Measurements from ENCODE around the gene BHLHA9. TPM values are rescaled to one million over a fixed set of nuclear protein-coding genes. Genes with fewer than 3 reads are reported as not detected.

The BHLHA9 gene
- total RNA-seq, 2 donors from 2014 or later = not detected

DNA sequence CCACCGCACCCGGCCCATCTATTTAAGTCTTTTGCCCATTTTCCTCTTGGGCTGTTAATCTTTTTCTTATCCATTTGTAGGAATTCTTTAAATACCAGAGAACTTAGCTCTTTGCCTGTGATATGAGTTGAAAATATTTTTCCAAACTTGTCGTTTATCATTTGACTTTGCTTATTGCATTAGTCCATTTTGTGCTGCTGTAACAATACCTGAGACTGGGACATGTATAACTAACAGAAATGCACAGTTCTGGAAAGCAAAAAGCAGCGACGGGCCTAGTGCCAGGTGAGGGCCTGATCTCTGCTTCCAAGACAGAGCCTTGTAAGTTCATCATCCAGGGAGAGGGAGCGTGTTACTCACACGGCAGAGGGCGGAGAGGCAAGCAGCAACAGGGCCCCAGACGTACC lies 25.6 kb upstream of the BHLHA9 start:
- ATAC-seq = peak in 1 of 2 donors; percentile 75
- no peak for DNase-seq
- intact Hi-C loops (cut with DNase I) = no loop called here

DNA sequence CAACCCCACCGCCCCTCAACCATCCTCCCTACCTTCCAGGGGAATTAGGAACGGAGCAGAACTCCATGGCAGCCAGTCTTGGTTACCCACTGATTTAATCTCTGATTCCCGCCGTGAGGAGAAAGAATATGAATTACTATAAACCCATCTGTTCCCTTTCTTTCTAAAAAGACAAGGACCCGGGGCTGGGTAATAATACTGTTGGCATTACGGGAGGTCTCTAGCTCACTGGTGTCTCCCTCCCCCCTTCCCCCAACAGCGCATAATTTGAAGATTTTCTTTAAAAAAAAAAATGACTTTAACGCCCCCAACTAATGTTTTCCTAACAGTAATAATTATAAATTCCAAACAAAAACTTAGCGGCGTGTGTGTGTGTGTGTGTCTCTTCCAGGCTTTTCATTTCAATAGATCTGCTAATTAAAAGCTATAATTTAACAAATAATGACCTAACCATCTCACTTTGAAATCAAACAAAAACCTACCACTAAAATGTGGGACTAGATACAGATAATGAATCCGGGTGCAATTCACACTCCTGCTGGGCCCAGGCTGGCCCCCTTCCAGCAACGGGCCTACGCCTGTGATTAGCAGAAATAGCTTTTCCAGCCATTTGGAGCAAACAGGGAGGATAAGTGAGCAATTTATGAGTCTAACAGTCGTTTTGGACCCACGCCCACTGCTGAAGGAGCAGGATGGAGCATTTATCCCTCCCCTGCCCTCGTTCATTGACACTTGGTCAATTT lies 18.2 kb upstream of the BHLHA9 start:
- peak; percentile 69 for DNase-seq
- ATAC-seq = peak in 1 of 2 donors; percentile 70
- intact Hi-C loops (cut with DNase I) = no loop called here

DNA sequence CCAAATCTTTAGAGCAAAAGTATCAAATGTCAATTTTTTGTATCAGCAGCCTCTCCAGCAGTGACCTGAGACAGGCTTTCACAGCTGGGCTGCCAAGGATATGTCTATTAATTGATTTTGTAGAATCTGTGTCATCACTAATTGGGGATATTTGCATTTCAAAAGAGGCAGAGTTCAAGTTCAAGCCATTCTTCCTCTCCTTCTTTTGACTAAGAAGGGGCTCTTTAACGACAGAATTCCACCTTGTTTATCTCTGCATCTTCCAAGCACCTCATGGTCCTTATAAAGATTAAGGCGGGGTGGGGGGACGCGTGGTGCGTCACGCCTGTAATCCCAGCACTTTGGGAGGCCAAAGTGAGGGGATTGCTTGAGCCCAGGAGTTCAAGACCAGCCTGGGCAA lies 15.2 kb upstream of the BHLHA9 start:
- DNase-seq (no peak), ATAC-seq (no peak)
- intact Hi-C loops (cut with DNase I) = loop anchor here in 1 of 2 donors (5.0 kb wide), 1 partner anchor 77 kb away; no protein-coding TSS in a partner anchor

DNA sequence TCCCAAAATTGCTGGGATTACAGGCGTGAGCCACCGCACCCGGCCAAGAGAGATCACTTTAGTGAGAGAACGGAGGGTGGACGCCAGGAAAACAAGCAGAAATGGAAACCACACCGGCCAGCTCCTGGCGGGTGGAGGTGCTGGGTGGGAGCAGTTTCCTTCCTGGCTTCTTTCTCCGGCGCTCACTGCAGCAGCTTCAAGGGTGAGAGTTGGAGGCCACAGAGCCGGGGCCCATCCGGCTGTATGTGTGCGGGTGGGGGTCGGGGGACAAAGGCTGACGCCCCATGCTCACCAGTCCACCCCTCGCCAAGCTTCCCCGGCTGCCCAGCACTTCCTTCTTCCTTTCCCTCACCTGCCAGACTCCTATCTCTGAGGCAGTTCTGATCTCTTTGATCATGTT lies 13.5 kb upstream of the BHLHA9 start:
- ATAC-seq (no peak), DNase-seq (no peak)
- intact Hi-C loops (cut with DNase I) = loop anchor here in 1 of 2 donors (5.0 kb wide), 1 partner anchor 76 kb away; no protein-coding TSS in a partner anchor

DNA sequence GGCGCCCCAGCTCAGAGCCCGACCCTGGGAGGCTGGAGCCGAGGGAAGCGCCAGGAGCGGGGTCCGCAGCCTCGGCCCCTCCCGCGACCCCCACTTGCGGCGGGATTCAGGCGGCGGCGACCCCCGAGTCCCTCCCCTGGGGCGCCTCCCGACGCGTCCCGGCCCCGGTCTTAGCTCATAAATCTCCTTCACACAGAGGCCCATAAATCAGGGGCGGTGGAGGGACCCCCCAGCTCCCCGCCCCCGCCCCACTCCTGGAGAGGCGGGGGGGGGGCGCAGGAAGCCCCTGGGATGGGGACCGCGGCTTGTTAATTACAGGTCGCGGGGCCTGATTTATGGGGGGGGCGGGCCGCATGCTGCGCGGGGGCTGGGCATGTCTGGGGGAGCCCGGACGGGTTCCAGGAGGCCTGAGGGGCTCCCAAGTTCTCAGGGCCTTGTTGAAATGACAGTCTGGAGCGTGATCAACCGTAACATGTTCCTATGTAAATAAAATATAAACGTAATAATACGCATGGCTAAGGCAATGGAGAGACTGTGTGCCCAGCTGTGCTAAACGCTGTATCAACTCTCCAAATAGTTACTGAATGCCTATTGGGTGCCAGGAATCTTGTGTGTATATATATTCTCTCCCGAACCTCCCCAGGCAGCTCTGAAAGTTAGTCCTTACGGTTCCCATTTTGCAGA lies 10.0 kb upstream of the BHLHA9 start:
- ATAC-seq (peak in 1 of 2 donors; percentile 3), DNase-seq (no peak)
- intact Hi-C loops (cut with DNase I) = no loop called here

DNA sequence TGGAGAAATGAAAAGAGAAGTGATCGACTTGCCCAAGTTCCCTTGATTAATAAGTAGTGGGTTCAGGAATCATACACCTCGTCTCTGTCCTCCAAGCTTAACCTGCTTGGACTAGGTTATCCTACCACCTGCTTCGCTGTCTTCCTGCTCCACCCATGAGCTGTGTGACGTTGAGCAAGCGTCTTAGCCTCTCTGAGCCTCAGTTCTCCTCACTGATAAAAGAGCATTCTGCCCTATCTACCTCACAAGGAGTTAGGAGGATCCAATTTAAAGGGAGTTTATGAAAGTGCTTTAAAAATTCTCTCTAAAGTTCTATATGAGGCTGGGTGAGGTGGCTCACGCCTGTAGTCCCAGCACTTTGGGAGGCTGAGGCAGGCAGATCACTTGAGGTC lies 9.5 kb upstream of the BHLHA9 start:
- no peak for ATAC-seq
- intact Hi-C loops (cut with DNase I) = no loop called here
- no peak for DNase-seq

DNA sequence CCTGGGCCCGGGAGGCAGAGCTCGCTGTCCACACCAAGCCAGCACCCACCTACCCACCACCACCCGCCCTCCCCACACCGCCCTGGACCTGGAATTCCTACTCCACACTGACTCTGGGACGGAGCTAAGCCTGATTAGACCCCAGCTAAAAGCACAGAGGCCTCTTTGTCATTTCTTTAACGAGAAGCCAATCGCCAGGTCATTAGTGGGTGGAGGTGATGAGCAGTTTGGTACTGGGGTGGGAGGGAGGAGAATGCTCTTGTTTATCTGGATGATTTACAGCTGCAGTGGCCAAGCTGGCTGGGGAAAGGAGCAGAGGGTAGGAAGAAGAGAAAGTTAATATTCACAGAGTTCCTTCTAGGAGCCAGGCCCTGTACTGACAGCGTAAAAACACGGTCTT lies 6.0 kb upstream of the BHLHA9 start:
- DNase-seq (no peak), ATAC-seq (no peak)
- intact Hi-C loops (cut with DNase I) = no loop called here

DNA sequence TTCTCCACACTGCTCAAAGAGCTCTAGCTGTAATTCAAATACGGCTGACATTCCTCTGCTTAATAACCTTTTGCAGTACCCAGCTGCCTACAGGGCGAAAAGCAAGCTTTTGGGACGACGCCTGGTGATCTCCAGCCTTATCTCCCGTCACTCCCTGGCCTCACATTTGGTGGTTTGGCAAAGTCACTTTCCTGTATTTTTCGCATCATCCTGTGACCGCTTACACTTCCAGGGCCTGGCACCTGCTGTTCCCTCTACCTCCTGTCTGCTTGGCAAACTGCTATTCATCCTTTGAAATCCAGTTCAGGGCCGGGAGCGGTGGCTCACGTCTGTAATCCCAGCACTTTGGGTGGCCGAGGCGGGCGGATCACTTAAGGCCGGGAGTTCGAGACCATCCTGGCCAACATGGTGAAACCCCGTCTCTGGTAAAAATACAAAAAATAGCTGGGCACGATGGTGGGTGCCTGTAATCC lies 2.7 kb upstream of the BHLHA9 start:
- peak; percentile 50 for DNase-seq
- peak; percentile 25 to 46 for ATAC-seq
- intact Hi-C loops (cut with DNase I) = no loop called here

DNA sequence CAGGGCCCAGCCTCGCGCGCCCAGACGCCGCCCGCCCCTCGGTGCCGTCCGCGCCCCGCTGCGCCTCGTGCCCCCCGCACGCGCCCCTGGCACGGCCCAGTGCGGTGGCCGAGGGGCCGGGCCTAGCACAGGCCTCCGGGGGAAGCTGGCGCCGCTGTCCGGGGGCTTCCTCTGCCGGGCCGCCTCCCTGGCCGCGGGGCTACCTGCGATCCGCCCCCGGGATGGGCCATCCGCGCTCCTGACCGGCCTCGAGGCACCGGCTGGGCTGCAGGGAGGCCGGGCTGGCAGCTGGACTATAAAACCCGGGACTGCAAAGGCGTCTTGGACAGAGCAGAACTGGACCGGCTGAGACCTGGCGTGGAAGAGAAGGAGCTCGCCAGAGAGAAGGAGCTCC lies 783 bp downstream of the BHLHA9 start:
- no peak for DNase-seq
- ATAC-seq = no peak
- intact Hi-C loops (cut with DNase I) = loop anchor here in 1 of 2 donors (10.0 kb wide), 1 partner anchor 244 kb away; the partner anchor contains the start of gene INPP5K

DNA sequence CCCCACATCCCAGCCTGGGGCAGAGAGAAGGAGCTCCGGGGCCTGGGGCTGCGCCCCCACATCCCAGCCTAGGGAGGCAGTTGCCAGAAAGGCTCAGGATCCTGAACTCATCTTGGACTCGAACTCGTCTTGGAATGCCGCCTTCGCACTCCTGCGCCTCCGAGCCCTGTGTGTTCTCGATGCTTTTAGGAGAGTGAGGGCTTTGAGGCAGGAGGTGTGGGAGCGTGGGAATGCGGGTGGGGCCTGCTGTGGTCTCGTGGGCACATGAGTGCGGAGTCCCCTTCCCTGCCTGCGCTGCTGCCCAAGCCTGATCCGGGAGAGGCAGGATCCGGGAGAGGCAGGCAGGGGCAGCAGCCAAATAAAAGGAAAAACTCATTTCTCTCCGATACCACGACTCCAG lies 1.2 kb downstream of the BHLHA9 start:
- ATAC-seq (no peak), DNase-seq (no peak)
- intact Hi-C loops (cut with DNase I) = loop anchor here in 1 of 2 donors (10.0 kb wide), 1 partner anchor 243 kb away; the partner anchor contains the start of gene INPP5K

DNA sequence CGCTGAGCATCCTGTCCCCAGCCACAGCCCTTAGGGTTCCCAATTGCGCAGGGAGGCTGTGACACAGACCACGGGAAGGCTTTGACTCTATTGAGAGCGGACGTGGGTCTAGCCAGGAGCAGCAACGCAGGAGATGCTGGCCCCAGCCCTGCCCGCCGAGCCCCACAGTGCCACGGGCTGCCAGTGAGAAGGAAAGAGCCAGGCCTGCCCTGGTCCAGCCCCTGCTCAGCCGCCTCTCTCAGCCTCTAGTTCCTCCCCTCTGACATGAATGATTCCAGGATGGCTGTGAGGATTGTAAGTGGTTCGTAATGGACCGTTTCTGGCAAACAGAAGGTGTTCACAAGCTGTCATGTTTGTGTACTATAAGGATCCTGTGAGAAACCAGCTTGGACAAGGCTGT lies 2.5 kb downstream of the BHLHA9 start:
- intact Hi-C loops (cut with DNase I) = loop anchor here in 1 of 2 donors (10.0 kb wide), 1 partner anchor 242 kb away; the partner anchor contains the start of gene INPP5K
- DNase-seq (no peak), ATAC-seq (no peak)

DNA sequence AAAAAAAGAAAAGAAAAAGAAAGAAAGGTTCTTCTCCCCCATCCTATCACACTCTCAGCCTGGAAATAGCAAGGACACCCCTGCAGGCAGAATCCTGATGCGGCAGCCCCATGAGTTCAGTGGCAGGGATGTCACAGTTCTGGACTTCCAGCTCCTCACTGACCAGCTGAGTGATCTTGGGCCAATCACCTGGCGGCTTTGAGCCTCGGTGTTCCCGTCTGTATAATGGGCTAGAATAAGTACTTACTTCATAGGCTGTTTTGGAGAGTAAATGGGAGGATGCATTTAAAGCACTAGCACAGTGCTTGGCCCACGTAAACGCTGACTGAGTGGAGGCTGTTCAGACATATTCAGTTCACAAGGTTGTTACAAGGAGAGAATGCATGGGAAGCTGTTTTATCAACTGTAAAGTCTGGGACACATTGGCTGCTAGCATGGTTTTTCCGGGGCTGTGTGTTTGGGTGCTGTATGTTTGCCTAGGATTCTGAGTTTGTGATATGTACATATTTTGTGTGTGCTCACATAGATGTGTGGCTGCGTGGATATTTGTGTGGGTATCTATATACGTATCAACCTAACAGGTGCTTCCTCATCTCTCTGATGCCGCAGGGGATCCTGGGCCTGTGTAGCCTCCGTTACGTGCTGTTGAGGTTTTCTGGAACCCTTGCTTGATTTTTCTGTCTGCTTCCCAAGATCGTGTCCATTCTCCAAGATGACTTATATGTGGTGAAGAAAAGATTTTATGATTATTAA lies 3.4 kb downstream of the BHLHA9 start:
- no peak for ATAC-seq
- no peak for DNase-seq
- intact Hi-C loops (cut with DNase I) = loop anchor here in 1 of 2 donors (10.0 kb wide), 1 partner anchor 241 kb away; the partner anchor contains the start of gene INPP5K

DNA sequence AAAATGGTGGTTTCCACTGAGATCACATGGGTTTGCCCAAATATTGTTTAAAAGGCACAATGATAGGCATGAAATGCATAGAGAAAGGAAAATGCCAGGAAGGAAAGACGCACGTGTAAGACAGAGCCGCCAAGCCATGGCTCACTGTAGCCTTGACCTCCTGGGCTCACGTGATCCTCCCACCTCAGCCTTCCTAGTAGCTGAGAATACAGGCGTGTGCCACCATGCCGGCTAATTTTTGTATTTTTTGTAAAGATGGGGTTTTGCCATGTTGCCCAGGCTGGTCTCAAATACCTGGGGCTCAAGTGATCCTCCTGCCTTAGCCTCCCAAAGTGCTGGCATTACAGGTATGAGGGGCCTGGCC lies 4.0 kb downstream of the BHLHA9 start:
- intact Hi-C loops (cut with DNase I) = loop anchor here in 1 of 2 donors (10.0 kb wide), 1 partner anchor 241 kb away; the partner anchor contains the start of gene INPP5K
- DNase-seq (no peak), ATAC-seq (no peak)

DNA sequence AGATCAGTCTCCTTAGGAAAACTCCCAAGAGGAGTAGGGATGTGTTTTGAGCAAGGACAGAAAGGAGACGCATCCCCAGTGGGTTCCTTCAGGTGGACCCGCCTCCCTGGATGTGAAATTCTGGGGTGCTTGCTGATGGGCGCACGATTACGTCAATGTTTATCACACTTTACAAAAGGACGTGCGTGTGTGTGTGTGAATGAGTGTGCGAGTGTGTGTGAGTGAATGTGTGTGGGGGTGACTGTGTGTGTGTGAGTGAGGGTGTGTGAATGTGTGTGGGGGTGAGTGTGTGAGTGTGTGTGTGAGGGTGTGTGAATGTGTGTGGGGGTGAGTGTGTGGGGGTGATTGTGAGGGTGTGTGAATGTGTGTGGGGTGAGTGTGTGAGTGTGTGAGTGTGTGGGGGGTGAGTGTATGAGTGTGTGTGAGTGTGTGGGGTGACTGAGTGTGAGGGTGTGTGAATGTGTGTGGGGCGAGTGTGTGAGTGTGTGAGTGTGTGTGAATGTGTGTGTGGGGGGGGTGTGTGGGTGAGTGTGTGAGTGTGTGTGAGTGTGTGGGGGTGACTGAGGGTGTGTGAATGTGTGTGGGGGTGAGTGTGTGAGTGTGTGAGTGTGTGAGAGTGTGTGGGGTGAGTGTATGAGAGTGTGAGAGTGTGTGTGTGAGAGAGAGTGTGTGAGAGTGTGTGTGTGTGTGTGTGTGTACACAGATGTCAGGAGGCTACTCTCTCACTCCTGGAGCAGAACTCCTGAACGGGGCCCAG lies 5.1 kb downstream of the BHLHA9 start:
- DNase-seq = no peak
- intact Hi-C loops (cut with DNase I) = loop anchor here (5.0 to 10.0 kb wide), 2 partner anchors 57 to 239 kb away; partner anchors contain the start of gene INPP5K (in 1 of the 2)
- ATAC-seq = no peak

DNA sequence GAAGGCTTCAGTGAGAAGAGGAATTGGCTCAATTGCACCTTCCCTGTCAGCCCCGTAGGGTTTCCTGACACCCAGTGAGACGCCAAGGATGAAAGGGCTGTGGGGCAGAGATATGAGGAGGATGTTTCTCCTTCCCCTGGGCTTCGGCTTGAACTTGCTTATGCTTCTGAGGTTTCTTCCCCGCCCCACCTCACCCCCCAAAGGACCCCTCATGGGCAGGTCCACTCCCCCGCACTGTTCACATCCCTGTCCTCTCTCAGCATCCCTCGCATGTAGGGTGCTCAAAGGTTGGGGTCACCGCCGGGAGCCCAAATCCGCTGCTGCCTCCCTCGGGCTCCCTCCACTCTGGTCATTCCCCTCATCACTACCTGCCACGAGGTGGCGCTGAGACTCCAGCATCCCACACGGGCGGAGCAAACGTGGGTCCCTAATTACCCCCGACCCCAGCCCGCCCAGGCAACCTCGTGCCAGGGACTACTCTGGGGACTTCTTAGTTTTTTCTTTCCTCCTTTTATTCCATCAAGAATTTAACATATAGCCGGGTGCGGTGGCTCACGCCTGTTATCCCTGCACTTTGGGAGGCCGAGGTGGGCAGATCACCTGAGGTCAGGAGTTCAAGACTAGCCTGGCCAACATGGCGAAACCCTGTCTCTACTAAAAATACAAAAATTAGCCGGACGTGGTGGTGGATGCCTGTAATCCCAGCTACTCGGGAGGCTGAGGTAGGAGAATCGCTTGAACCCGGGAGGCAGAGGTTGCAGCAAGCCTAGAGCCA lies 5.9 kb downstream of the BHLHA9 start:
- intact Hi-C loops (cut with DNase I) = loop anchor here (2.0 to 10.0 kb wide), 3 partner anchors 55 to 239 kb away; partner anchors contain the start of gene INPP5K (in 1 of the 2)
- DNase-seq = peak; percentile 75

DNA sequence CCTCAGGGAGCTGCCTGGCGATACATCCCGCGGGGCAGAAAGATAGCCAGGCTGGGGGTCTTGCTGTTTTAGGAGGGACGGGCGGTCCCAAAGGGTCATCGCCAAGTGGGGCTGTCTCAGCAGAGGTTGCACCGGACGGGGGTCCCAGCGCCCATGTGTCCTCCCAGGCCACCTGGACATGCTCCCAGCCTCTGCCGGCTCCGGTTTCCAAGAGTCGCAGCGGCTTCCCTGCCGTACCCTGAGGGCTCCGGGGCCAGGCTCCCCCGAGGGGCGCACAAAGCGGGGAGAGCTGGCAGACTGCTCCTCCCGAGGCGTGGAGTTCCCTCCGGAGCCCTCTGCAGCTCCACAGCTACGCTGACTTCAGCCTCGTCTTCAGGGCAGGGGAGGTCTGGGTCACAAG lies 10.4 kb downstream of the BHLHA9 start:
- intact Hi-C loops (cut with DNase I) = no loop called here
- ATAC-seq (no peak), DNase-seq (no peak)

More for the DNA sequence above, 5.9 kb downstream of the BHLHA9 start:
- peak; percentile 59 to 78 for ATAC-seq

DNA sequence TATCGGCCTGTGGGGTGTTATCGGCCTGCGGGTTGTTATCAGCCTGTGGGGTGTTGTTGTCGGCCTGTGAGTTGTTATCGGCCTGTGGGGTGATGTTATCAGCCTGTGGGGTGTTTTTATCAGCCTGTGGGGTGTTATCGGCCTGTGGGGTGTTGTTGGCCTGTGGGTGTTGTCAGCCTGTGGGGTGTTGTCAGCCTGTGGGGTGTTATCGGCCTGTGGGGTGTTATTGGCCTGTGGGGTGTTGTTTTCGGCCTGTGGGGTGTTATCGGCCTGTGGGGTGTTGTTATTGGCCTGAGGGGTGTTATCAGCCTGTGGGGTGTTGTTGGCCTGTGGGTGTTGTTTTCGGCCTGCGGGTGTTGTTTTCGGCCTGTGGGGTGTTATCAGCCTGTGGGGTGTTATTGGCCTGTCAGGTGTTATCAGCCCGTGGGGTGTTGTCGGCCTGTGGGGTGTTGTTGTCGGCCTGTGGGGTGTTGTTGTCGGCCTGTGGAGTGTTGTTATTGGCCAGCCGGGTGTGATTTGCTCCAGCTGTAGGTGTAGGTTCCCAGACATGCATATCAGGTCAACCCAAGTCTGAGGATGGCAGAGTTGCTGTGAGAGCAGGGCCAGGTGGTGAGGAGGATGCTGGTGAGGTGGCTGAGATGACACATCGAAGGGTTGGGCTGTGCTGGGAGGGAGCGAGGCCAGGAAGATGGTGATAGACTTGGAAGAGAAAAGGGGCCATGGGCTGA lies 16.3 kb downstream of the BHLHA9 start:
- ATAC-seq (no peak), DNase-seq (no peak)
- intact Hi-C loops (cut with DNase I) = no loop called here
